NCI-H2196 treated with DMSO at 0.1 percent for 48 hours (cell line): ENCODE results near the gene ROBO1.

Experiments used
- DNase-seq: peaks from one replicate; lab custom pipeline; 2025; ENCODE audit not compliant: unreplicated experiment; lab: John Stamatoyannopoulos, UW

Gene ROBO1

DNA sequence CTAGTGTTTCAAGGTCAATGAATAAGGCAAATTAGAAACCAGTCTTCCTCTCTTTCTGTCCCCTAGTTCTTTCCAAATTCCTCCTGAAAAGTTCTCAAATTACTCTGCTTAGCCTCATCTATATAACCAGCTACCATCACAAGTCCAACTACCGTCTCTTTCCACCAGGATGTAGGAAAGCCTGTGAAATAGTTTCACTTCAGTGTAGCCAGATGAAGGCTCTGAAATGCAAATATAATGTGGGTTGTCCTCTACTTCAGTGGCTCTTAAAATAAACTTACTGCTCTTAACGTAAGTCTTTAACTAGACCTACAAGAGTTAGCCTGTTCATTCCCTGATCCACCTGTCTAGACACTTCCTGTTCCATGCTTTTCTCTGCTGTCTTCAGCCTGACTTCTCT is 827.7 kb downstream of the ROBO1 start:
- DNase-seq, result no peak

DNA sequence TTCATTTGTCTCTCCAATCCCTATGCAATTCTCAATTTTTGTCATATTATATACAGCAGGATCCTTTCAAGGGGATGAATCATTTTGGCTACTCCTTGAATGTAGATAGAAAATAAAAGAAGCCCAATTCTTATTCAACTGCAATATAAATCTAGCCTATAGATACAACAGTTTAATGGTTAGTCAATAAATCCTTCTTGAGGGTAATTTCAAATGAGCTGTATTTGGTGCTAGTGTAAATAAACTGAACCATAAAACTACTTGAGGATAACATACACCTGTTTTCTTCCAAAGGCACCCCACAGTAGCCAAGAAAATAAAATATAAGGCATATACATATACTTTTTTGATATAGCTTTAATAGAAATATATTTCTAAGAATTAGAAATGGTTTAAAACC is 830.3 kb downstream of the ROBO1 start:
- no peak for DNase-seq

DNA sequence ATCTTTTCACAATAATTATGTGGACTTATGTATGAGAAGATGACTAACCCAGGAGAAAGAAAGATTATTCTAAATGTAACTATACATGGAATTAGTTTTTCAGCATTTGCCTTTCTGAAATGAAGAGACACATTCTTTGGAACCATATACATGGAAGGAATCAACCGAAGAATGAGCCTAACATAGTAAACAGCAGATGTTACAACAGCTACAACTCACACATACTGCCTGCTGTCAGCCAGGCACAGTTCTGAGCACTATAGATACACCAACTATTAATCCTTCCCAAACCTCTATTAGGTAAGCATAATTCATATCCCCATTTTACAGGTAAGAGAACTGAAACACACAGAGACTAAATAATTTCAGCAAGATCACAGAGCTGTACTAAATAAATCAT is 840.0 kb downstream of the ROBO1 start:
- no peak for DNase-seq

DNA sequence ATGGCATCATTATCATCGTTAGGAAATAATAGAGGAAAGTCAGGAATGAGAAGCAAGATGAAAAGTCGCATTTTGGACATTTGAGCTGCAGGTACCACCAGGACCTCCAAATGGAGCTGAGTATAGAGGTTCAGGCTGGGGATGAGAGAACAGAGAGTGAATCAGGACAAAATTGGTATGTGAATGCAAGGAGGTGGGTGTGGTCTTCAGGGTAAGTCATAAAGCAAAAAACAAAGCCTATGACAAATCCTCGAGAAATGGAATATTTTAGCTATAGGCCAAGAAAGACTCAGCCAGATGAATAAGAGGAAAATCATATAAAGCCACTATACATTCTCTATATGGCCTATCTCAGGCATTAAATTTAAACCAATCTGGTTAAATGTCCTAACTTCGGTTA is 841.3 kb downstream of the ROBO1 start:
- no peak for DNase-seq

DNA sequence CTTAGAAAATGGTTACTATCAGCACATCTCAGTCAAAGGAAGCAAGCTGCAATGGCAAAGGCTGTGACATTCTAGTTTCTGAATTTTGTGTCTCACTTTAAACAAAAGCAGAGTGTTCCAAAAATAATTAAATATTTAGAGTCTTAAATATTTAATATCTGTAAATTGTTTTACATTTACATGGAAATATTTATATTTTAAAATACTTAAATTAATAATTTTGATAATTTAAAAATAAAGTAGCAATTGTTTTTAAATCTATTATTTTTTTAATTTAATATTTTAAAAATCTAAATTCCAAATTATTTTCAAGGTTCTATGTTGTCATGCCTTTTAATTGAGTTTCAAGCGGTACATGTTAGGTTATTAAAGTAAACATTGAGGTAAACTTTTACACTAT is 843.1 kb downstream of the ROBO1 start:
- no peak for DNase-seq

DNA sequence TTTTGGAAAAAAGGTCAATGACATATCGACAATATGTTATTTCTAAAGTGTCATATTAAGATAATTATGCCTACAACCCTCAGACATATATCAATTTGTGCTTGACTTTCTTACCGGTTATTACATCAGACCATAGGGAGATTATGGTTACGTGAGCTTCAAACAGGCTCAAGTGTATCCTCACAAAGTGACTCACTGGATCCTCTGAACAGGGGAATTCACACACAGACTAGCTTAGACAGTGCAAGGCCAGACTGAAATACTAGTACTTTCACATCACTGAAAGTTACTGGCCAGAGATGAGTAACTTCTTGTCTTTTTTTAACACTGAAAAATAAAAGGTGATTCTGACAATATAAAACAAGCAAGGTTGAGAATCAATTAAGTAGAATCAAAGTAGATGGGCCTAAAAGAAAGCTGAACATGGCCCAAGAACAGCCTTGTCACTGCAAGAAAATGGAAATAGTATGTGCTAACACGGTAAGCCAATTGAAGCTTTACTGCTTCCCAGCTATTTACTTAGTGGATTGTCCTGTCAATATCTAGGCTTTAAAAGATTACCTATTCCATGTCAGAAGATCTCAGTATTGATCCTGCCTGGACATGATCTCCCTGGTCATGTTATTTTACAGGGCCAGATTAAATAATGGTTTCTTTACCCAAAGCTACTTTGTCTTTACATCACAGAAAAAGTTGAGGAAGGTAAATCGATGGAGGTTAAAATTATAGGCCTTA is 848.6 kb downstream of the ROBO1 start:
- DNase-seq, result no peak

DNA sequence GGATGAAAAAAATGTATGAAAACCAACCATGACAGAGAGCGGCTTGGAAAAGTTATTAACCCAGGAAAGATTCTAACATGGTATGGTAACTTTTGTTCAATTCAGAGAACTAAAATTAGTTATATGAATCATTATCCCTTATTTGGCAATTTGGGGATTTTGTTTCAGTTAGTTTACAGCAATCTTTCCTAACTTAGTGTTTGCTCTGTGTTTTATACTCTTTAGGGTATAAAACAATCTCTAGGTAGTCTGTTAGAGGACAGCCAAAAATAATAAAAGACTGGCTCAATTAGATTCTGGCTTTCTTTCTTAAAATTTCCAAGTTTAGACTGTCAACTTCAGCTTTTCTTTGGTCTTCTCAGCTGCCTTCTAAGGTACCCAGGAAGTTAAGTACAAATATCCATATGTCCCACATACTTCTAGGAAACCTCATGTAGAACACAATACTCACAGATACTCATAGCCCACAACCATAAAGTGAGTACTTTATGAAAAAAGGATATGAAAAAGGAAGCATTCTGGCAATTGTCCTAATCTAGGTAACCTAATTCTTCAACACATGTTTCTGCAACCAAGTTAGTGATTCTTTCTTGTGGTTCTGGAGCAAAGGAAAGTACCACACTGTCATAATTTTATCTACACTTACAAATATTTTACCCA is 849.3 kb downstream of the ROBO1 start:
- no peak for DNase-seq

DNA sequence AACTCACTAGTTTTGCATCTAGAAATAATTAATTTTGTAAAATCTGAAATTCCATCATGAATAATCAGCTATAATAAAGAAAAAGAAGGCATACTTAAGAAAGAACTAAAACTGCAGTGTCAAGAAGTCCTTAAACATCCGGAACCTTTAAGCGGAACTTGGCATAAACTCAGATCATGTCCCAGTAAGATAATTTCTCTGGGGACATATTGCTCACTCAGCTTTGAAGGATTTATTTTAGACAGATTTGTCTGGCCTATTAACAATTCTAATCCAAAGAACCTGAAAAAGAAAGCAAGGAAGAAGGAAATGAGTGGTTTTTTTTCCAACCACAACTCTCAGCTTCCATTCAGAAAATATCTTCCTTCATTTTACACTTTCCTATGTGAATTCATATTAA is 850.3 kb downstream of the ROBO1 start:
- DNase-seq, result no peak

DNA sequence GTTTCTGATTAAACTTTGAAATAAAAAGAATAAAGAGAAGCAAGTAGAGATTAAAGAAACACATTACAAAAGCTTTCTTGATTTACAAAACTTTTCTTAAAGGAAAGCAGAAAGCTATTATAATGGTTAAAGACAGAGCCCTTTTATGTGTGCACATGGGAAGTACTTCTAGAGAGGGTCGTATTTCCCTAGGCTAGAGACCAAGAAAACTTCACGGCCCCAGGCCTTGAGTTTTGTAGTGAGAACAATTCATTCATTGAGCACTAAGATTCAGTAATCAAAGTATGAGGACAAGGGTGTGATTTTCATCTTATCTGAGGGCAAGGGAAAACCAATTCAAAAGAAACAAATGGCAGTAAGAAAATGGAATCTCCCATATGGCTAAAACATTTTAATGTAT is 854.1 kb downstream of the ROBO1 start:
- DNase-seq, result no peak

DNA sequence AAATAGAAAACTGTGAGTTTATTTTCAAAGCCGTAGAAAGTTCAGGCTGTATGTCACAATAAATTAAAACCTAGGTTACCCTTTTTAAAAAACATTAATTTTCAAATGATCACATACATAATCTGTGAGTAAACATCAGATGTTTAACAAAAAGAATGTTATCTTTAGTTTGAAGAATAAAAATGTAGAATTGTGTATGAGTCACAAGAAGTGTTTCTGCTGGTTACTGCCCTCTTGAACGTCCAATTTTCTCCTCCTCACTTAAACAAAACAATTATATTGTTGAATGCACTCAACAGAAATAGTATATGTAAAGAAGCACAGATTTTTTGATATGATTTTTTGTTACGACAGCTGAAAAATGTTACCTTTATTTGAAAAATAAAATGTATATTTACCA is 855.1 kb downstream of the ROBO1 start:
- DNase-seq, result no peak

DNA sequence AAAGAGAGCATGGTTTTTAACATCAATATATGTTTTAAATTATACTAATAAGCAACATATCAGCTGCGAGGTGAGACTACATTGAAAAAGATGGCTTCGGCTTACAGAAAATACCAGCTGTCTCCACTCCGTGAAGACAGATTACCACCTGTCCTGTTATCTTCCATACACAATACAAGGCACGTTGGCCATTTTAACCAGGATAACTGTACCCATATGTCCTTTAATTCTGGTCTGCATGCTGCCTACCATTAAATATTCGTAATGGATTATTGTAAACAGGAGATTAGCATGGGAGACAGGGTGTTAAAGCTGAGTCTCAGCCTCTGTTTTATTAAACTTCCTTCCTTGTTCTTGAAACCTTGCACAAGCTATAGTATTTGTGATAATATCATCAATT is 855.5 kb downstream of the ROBO1 start:
- DNase-seq, result no peak

DNA sequence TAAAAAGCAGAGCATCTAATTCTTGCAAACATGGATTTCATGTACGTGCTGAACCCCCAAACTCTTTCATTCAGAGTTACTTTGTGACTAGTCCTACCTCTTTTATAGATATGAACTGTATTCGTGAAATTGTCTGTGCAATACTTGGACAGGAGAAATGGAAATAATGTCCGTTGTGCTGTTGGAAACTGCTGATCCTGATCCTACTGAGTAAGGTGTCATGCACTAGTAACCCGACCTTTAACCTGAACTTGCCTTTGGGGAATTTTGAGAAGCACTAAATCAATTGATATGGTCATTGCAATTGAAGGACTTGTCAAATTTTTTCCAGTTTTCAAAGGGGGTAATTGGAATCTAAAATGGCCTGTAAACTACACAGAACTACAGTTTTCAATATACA is 856.4 kb downstream of the ROBO1 start:
- no peak for DNase-seq

DNA sequence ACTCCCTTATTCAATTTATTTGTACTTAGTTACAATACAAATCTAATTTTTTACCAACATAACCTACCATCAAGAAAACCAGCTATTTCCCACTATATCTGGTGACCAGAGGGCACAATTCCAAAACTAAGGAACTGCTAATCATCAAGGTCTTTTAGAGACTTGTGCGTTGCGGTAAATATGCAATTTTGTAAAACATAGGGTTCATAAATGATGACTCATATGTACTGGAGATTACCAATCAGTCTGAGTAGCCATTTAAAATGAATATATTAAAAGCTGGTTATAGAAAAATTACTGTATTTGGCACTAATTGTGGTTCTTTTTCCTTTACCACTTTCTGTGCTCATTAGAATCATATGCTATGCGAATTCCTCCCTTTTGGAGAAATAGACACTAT is 859.6 kb downstream of the ROBO1 start:
- DNase-seq, result no peak

DNA sequence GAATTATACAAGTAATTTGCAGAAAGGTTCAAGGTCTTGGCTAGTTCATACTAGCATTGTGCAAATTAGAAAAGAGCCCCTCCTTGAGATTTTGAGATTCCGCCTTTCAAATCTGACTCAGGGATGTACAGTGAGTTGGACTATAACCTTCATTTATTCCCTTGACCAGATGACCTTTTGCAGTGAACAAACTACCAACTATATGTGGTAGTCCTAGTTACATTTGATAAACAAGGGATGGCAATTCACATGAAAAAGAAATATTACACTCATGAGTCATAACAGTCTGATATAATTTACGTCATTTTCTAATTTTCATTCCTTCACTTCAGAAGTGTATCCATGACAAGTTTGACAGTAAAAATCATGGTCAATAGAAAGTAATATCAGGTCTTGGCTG is 860.4 kb downstream of the ROBO1 start:
- DNase-seq, result no peak

DNA sequence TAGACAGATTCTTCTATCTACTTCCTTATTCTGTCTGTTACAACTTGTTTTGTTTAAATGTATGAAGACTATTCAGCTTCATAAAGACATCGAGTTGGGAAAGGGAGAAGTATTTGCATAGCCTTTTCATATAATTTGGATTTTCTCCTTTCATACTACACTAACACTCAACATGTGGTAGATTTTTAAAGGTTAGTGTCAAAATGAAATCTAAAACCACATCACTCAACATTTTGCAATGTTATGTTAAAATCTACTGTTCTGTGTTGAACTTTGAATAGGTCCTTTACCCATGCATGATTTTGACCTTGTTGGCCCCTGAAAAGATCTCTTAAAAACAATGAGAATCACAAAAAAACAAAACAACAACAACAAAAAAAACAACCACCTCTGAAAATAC is 860.9 kb downstream of the ROBO1 start:
- DNase-seq, result no peak

DNA sequence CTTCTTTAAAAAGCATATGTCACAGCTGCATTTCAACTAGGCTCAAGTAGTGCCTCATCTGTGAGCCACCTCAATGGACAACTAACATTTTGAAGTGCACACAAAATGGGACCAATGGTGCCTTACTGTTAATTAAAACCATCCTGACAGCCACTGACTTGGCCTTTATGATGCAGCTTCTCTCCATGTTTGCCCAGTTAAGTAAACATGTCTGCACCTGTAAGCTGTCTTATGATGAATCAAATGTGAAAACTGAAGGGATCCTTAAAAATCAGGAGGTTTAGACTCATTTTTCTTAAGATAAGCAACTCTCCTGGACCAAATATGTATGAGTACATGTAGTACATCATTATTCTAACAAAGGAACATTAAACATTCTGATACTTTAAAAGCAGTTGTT is 861.6 kb downstream of the ROBO1 start:
- DNase-seq, result no peak

DNA sequence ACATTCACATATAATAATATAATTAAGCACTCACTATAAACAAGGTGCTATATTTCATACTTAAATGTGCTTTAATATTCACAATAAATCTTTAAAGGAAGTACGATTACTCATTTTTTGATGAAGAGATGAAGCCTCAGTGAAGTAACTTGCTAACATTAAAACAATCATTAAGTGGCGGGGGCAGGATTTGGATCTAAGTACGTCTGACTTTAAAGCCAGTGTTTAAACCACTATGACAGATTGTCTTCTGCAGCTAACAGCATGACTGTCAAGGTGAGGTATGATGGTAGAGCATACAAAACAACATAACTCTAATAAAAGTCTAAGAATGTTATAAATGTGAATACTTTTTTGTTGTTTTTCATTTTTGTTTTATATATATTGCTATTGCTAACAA is 862.1 kb downstream of the ROBO1 start:
- no peak for DNase-seq

DNA sequence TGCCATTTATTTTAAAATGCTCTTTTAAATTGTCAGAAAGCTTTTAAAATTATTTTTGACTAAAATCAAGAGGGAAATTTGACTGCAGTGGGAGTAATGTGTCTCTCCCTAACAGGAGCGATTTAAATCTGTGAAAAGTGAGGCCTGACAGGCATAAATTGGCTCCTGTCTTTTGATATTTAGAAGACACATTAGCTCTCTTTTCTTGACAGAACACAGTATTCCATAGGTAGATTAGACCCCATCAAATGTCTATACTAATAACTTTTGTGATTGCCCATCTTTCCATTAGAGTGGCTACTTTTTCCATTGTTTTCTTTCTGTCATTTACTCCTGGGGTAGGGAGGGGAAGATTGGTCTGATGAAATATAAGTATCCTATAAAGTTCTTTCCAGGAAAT is 866.3 kb downstream of the ROBO1 start:
- DNase-seq, result no peak

DNA sequence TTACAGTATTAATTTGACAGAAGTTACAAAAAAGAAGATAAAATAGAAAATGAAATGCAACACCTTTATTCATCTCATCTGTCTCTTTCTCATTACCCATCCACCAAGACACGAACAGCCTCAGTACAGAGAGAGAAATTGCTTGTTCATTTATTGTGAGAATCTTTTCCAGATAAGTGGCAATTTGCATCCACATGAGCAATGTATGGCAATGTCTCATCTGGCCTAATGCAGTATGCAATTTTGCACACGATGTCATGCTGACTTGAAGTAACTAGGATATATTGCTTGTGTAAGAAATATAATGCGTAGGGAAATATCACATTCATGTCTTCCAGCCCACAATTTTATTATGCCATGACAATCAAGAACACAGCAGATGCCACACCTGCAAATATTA is 866.9 kb downstream of the ROBO1 start:
- no peak for DNase-seq

DNA sequence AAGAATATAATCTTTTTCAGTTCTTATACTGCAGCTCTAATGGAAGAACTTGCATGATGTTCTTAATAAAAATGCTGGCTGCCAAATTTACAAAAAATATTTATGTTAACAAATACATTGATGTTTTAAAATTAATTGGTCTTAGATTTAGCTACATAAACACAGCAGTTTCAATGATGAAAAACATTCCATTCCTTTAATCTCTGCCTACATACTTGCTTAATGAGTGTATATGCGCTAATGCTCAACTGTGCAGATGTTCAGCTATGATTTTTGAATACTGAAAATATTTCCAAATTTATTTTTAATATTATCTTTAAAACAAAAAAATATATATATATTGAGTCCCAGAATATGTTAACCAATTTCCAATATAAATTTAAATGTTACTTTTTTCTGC is 867.4 kb downstream of the ROBO1 start:
- no peak for DNase-seq

DNA sequence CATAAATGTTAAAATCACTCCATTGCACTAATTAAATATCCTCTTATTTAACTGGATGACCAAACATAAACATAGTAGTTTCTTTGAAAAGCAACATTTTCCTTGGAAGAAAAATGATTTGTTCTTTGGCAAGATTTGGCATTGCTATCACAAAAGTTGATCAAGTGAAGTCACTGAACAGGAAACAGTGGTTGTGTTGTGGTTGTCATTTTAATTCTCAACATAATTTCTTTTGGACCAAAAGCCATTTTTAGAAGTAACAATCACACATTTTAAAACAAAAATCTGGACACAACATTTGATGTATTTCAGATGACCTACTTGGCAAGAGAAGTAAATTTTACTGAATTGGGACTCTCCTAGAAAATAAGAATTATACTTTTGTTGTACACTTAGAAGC is 872.3 kb downstream of the ROBO1 start:
- DNase-seq, result no peak

DNA sequence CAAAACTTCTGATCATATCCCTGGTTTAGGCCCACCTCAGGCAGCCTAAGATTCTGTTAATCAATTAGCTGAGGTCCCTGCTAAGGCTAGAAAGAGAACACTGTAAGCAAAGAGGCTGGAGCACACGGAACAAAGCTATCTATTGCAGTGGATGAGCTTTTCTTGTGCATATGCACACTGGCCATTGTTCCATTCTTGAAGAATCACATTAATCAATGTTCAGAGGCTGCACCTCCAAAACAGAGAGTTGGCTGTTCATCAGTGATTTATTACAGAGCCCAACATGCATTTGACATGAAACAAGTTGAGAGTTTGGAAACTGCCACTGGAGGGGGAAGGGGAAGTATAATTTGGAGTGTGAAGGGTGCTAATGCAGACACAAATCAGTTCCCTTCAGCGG is 873.0 kb downstream of the ROBO1 start:
- DNase-seq, result no peak

DNA sequence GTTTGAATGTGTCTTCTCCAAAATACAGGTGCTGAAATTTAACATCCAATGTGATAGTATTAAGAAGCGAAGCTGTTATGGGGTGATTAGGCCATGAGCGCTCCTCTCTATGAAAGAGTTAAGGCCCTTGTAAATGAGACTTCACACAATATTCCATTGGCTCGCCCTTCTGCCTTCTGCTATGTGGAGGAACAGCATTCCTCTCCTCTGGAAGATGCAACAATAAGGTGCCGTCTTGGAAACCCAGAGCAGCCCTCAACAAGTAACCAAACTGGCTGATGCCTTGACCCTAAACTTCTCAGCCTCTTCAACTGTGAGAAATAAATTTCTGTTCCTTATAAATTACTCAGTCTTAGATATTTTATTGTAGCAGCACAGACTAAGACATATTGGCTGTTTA is 874.6 kb downstream of the ROBO1 start:
- DNase-seq, result no peak
